GM18498 (cell line): ENCODE measurements around the gene ZHX3.

Experiments
- ATAC-seq: cut with Tn5 transposase; IDR thresholded peaks from one replicate; pipeline ENCODE4 v1.9.1; 2021; ENCODE audit warnings: mild to moderate bottlenecking, moderate library complexity; ENCODE audit not compliant: unreplicated experiment

ZHX3 gene

GRCh38 chr20:41353530-41353929, 36.0 kb upstream of the ZHX3 start:
- ATAC-seq, result no peak

GRCh38 chr20:41352666-41353065, 35.1 kb upstream of the ZHX3 start:
- ATAC-seq, result no peak

GRCh38 chr20:41352106-41352505, 34.6 kb upstream of the ZHX3 start:
- no peak for ATAC-seq

- no peak for ATAC-seq
Measured at GRCh38 chr20:41350408-41350962, 33.0 kb upstream of the ZHX3 start.

GRCh38 chr20:41349943-41350342, 32.4 kb upstream of the ZHX3 start:
- no peak for ATAC-seq

GRCh38 chr20:41349266-41349665, 31.7 kb upstream of the ZHX3 start:
- no peak for ATAC-seq

- no peak for ATAC-seq
Measured at GRCh38 chr20:41348430-41349172, 31.1 kb upstream of the ZHX3 start.

- no peak for ATAC-seq
Measured at GRCh38 chr20:41347523-41348429, 30.2 kb upstream of the ZHX3 start.

- ATAC-seq, result no peak
Measured at GRCh38 chr20:41345729-41346067, 28.2 kb upstream of the ZHX3 start.

- no peak for ATAC-seq
Measured at GRCh38 chr20:41344938-41345728, 27.6 kb upstream of the ZHX3 start.

- ATAC-seq, result no peak
Measured at GRCh38 chr20:41344477-41344876, 26.9 kb upstream of the ZHX3 start.

GRCh38 chr20:41342474-41343464, 25.2 kb upstream of the ZHX3 start:
- ATAC-seq, result no peak

GRCh38 chr20:41340327-41341055, 23.0 kb upstream of the ZHX3 start, which contains the start of gene LPIN3:
Gene LPIN3, plus strand, starts transcription at chr20:41340821. Its CDS starts 4,983 bp downstream, at chr20:41345804.
- peak; percentile 19 for ATAC-seq

GRCh38 chr20:41339957-41340326, 22.4 kb upstream of the ZHX3 start:
- ATAC-seq, result peak; percentile 76

GRCh38 chr20:41336711-41337492, 19.4 kb upstream of the ZHX3 start:
- ATAC-seq, result no peak

GRCh38 chr20:41335591-41335990, 18.1 kb upstream of the ZHX3 start:
- ATAC-seq, result no peak

GRCh38 chr20:41334443-41335421, 17.2 kb upstream of the ZHX3 start:
- no peak for ATAC-seq
